ENCODE data around the gene STAC. TPM values are rescaled to one million over a fixed set of nuclear protein-coding genes. Genes with fewer than 3 reads are reported as not detected.

The STAC gene
- total RNA-seq, 4 donors from 2014 or later, result 0.28 to 3.8 (median 0.92) TPM

DNA sequence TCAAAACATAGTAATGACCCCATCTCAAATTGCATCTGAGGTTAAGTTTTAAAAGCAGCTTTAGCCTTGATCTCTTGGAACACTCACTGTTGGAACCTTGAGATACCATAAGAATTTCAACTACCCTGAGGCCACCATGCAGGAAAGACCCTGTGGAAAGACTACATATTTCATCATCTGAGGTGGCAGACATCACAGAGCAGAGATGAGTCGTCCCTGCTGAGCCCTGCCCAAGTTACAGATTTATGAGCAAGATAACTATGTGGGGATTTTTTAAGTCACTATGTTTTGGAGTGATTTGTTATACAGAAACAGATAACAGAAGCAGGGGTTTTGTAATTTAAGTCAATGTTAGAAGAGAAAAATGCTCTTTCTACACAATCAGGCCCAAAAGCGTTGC, 168.4 kb downstream of the STAC start:
- no peak for ATAC-seq (ENCODE audit: low FRiP score)
- TF ChIP-seq, protein P1, sequence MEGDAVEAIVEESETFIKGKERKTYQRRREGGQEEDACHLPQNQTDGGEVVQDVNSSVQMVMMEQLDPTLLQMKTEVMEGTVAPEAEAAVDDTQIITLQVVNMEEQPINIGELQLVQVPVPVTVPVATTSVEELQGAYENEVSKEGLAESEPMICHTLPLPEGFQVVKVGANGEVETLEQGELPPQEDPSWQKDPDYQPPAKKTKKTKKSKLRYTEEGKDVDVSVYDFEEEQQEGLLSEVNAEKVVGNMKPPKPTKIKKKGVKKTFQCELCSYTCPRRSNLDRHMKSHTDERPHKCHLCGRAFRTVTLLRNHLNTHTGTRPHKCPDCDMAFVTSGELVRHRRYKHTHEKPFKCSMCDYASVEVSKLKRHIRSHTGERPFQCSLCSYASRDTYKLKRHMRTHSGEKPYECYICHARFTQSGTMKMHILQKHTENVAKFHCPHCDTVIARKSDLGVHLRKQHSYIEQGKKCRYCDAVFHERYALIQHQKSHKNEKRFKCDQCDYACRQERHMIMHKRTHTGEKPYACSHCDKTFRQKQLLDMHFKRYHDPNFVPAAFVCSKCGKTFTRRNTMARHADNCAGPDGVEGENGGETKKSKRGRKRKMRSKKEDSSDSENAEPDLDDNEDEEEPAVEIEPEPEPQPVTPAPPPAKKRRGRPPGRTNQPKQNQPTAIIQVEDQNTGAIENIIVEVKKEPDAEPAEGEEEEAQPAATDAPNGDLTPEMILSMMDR (IDR thresholded peaks at IDR 0.05), result no peak

DNA sequence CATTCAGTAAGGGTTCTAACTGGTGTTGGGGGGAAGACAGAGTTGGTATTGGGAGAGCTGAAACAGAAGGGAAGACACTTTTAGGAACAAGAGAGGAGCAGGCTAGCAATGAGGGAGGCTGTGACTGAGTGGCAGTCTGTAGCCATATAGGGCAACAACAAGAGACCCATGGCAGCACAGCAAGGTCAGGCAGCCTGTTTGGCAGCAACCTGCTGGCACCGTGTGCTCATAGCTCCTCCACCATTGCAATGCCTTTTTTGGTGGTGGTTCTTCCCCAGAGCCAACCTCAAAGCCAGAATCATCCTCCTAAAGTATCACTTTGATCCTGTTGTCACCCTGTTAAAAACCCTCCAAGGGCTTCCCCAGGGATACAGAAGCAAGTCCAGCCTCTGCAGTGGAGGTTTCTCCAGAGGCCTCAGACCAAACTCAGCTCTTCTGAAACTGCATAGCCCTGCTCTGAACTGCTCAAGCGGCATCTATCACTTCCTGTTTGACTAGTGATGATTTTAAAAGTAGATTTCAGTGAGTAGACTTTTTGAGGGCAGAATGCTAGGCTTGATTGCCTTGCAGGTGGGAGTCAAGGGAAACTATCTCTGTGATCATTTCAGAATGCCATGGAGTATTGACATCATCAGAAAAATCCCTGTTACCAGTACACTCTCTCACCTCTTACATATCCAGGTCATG, 176.9 kb downstream of the STAC start:
- TF ChIP-seq, protein P1 (IDR thresholded peaks at IDR 0.05), result no peak
- DNase-seq (ENCODE audit: low spot score) (no peak), ATAC-seq (ENCODE audit: low FRiP score) (no peak)

More for the DNA sequence above, 168.4 kb downstream of the STAC start:
- DNase-seq (ENCODE audit: low spot score), result no peak

DNA sequence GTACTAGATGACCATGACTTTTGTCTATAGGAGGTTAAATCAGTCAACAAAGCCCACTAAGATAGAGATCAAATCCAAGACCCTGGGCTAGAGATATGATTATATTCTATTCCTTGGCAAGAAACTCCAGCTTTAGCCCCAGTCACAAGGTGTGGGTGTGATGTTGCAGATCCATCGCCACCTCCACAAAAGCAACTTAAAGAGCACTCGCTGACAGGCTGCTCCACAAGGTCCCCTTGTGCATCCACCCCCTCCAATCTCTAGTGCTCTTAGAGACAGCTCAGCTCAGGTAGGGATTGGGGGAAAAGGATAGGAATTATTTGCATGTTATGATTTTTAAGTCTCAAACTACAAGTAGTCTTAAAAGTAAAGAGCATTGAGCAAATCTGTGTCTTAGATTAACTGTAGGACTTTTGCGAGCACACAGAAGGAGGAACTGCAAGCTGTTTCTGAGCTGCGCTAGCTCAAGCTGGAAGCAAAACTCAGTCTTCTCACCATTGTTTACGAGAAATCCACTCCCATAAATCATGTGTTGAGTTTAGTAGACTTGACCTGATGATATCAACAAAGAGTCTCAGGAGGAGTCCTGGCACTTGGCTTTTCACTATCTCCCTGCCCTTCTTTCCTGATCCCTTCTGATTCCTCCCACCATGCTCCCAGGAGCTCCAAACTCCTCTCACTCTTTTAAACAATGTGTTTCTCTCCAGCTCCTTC, 177.6 kb downstream of the STAC start:
- TF ChIP-seq, protein P1 (IDR thresholded peaks at IDR 0.05), result no peak
- DNase-seq (ENCODE audit: low spot score) (no peak), ATAC-seq (ENCODE audit: low FRiP score) (no peak)

DNA sequence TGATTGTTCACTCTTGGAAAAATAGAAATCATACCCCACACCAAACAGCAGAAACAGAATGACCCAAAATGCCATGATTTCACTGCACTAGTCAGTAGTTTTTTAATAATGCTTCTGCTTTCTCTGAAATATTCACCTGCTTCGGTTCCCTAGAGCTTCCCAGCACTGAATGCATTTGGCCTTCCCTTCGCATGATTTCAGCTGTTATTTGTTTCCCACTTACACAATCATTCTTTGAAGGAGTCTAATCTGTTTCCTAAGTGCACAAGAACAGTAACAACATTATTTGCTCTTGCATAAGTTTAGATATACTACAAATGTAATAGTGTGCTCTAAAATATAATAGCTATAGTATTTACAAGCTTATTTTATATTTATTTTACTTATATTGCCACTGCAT, 178.7 kb downstream of the STAC start:
- ATAC-seq (ENCODE audit: low FRiP score) (no peak), DNase-seq (ENCODE audit: low spot score) (no peak)
- TF ChIP-seq, protein P1 (IDR thresholded peaks at IDR 0.05), result no peak

DNA sequence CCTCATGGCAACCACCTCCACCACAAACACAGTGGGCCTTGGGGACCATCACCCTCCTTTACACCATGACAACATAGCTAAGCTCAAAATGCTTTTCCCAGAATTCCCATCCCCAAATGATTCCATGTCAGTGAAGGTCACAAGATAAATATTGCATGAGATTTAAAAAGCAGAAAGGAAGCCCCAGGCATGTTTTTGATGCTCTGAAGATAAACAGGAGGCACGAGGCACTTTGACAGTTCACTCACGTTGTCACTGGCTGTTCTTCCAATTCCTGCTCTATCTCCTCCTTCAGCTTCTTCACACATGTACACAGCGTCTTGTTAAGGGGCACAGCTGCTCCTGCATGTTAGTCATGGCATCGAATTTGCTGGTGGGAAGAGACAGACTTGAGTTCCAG, 180.4 kb downstream of the STAC start:
- ATAC-seq (ENCODE audit: low FRiP score) (no peak), DNase-seq (ENCODE audit: low spot score) (no peak)
- TF ChIP-seq, protein P1 (IDR thresholded peaks at IDR 0.05), result no peak

GRCh38 chr3:36561601-36562000, 181.3 kb downstream of the STAC start:
- TF ChIP-seq, protein P1 (IDR thresholded peaks at IDR 0.05), result no peak
- DNase-seq (ENCODE audit: low spot score), result no peak
- no peak for ATAC-seq (ENCODE audit: low FRiP score)

GRCh38 chr3:36562945-36563344, 182.6 kb downstream of the STAC start:
- DNase-seq (ENCODE audit: low spot score), result no peak
- no peak for ATAC-seq (ENCODE audit: low FRiP score)
- TF ChIP-seq, protein P1 (IDR thresholded peaks at IDR 0.05), result no peak
